HG03045 (cell line): Measurements from ENCODE around the gene SLCO1B3.
A peak's percentile ranks its signal among the peaks of the same experiment; 100 is the strongest.

Experiments used
- ATAC-seq: cut with Tn5 transposase; IDR thresholded peaks from one replicate; pipeline ENCODE4 v1.9.1; 2021; ENCODE audit warnings: mild to moderate bottlenecking, moderate library complexity; ENCODE audit not compliant: unreplicated experiment

SLCO1B3 gene

GRCh38 chr12:20885116-20885515, 74.6 kb downstream of the SLCO1B3 start:
- no peak for ATAC-seq

- no peak for ATAC-seq
These were observed 75.0 kb downstream of the SLCO1B3 start for GRCh38 chr12:20885552-20885951.

- ATAC-seq, result no peak
These were observed 106.8 kb downstream of the SLCO1B3 start for GRCh38 chr12:20917269-20917668.

- ATAC-seq, result no peak
These were observed 107.3 kb downstream of the SLCO1B3 start for GRCh38 chr12:20917819-20918218.

GRCh38 chr12:20931894-20932293, 121.4 kb downstream of the SLCO1B3 start:
- ATAC-seq, result no peak

GRCh38 chr12:20946732-20947131, 136.2 kb downstream of the SLCO1B3 start:
- ATAC-seq, result no peak

GRCh38 chr12:20950248-20950647, 139.7 kb downstream of the SLCO1B3 start:
- ATAC-seq, result peak; percentile 66

- no peak for ATAC-seq
These were observed 152.8 kb downstream of the SLCO1B3 start for GRCh38 chr12:20963303-20963702.

- ATAC-seq, result no peak
These were observed 153.3 kb downstream of the SLCO1B3 start for GRCh38 chr12:20963762-20964161.
